Bone marrow (tissue), 2 donors: ENCODE measurements around the gene DIPK1B.
A peak's percentile ranks its signal among the peaks of the same experiment; 100 is the strongest.
"Not testable (repeated sequence)": the region's sequence is repeated elsewhere in the genome, so short reads cannot be mapped to it uniquely, and the experiment has no call there.

Source experiments
- DNase-seq, 2 donors: peaks; one replicate each; lab custom pipeline; 2025; lab: John Stamatoyannopoulos, UW

The DIPK1B gene

GRCh38 chr9:136753371-136754058 lies 41.1 kb downstream of the DIPK1B start:
- DNase-seq, result no peak

- DNase-seq, result no peak
Observed at GRCh38 chr9:136754059-136754572, 41.7 kb downstream of the DIPK1B start.

DNA sequence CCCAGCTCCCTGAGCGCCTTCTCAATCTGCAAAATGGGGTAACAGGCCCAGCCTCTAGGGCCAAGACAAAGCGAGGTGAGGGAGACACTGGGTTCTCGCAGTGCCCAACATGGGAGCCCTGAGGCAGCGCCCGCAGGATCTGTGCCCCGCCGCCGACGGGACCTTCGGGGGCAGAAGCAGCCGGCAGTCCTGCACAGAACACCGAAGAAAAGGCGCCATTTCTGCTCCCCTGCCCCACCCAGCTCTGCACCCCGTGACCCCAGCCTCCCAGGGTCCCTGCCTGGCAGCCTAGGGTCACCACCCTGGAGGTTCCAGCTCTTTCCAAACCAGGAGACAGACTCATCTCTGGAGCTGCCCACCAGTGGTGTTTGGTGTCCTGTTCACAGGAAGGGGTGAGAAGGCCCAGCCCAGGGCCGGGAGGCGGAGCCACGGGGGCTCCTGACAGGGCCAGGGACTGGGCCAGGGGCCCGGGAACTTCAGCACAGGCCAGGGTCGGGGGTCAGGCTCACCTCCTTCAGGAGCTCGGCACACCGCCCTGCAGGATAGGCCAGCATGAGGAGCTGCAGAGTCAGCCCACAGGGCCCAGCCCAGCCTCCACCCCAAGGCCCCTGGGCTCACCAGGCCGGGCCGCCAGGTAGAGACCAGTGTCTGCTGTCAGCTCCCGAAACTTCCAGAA lies 42.4 kb downstream of the DIPK1B start:
- no peak for DNase-seq

GRCh38 chr9:136755302-136756133 lies 43.1 kb downstream of the DIPK1B start:
- DNase-seq, result not testable (repeated sequence)

DNA sequence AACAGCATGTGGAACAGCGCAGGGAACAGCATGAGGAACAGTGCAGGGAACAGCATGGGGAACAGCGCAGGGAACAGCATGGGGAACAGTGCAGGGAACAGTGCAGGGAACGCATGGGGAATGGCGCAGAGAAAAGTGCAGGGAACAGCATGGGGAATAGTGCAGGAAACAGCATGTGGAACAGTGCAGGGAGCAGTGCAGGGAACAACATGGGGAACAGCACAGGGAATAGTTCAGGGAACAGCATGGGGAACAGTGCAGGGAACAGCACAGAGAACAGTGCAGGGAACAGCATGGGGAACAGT lies 43.7 kb downstream of the DIPK1B start:
- no peak for DNase-seq

DNA sequence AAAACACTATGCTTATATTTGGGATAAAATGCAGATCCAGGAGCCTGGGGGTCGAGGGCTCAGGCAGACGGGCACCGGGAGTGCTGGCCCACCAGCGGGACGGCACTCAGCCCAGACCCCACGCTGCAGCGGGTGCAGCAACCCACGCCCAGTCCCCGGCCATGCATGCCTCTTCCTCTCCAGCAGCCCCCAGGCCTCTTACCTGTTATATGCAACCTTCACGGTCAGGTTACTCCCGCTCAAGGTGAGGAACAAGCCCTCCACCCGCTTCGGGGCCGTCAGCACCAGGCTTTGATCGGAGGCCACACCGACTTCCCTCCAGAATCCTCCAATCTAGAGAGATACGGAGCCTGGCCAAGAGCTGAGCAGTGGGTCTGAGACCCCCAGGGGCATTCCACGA lies 44.5 kb downstream of the DIPK1B start:
- no peak for DNase-seq

DNA sequence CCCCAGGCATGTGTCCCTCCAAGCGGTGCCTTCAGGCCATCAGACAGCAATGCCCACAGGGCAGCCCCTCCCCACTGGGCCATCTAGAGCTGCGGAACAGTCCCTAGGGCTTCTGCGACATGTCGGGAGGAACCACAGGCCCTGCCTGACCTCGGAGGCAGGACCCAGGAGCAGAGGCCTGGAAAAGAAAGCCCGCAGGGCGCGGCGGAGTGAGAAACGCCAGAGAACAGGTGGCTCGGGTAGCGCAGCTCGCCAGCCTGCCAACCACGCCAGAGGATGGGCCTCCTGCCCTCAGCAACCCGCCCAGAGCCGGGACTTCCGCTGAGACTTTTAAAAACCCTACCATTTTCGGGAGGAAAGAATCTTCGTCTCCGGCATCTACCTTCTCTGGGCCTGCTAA lies 45.0 kb downstream of the DIPK1B start:
- no peak for DNase-seq

DNA sequence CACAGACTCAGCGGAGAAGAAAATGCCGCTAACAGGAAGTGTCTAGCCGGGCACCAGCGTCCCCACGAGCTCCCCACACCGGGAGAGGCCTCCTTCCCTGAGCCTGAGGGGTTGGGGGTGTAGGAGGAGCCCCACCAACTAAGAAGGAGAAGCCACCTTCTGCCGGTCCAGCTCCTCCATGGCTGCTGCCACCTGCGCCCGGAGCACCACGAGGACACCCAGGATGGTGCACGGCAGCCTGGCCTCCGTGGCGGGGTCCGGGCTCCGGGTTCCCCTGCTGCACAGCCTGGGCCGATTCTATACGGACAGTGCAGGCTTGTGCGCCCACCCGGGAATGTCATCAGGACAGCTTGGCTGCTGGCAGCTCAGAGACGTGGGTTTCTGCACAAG lies 45.4 kb downstream of the DIPK1B start:
- DNase-seq, result no peak

GRCh38 chr9:136759001-136759400 lies 46.6 kb downstream of the DIPK1B start:
- DNase-seq, result no peak

DNA sequence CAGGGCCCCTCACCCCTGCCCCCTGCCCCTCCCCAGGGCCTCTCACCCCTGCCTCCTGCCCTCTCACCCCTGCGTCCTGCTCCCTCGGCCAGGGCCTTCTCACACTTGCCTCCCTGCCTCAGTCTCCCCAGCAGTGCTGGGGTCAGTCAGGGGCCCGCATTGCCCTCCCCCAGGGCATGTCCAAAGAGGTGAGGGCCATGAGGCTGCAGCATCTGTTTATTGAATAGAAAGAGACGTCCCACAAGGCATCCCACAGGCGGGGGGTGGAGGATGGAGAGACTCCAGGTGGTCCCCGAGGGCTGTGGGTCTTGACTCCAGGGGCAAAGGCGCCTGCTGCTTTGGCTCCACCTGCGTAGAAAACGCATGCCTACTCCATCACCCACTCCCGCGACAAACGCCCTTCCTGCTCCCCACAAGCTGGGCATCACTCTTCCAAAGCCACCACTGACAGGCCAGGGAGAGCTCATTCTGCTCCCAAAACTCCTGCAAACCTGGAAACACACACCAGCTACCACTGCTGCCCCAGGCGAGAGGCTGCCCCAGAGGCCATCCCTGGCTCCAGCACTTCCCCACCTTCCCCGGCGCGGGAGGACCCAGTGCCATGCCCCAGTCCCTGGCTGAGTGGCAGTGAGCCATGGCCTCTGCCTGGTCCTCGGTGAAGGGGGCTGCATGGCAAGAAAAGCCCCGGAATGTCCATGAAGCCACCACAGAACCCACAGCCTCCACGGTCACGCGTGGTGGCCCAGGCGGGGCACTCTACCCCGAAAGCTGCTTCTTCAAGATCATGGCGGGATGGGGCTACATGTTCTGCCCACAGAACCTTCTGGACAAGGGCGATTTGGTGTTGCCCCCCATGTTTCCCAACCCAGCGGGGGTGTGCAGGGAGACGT lies 47.3 kb downstream of the DIPK1B start:
- DNase-seq, result no peak

GRCh38 chr9:136760424-136760823 lies 48.1 kb downstream of the DIPK1B start:
- DNase-seq, result no peak

DNA sequence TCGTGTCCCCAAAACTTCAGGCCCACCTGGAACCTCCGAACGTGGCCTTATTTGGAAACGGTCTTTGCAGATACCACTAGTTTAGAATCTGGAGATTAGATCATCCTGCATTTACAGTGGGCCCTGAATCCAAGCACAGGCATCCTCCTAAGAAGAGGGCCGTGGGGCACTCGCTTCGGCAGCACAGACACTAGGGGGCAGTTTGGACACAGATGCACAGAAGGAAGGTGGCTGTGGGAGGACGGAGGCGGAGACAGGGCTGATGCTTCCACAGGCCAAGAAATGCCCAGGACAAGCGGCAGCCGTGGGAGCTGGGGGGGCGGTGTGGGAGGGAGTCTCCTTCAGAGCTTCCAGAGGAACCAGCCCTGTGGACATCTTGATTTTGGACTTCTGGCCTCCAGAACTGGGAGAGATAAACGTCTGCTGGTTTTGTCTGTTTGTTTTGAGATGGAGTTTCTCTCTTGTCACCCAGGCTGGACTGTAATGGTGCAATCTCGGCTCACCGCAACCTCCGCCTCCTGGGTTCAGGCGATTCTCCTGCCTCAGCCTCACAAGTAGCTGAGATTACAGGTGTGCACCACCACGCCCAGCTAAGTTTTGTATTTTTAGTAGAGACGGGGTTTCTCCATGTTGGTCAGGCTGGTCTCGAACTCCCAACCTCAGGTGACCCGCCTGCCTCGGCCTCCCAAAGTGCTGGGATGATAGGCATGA lies 48.6 kb downstream of the DIPK1B start:
- DNase-seq, result peak; percentile 9 to 67

DNA sequence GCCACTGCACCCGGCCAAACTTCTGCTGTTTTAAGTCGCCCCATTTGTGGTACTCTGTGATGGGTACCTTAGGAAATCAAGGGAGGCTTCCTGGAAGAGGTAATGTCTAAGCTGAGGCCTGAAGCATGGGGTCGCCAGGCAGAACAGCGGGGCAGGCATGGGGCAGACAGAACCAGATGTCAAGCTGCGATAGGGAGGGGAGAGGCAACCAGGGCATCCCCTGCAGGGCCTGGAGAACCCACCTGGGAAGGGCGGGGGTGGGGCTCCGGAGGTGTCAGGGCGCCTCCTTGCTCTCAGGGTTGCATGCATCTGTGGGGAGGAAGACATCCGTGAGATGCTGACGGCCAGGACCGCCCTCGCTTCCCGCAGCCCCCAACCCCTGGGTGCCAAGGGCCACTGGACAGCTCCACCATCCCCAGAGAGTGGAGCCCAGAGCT lies 49.2 kb downstream of the DIPK1B start:
- no peak for DNase-seq

GRCh38 chr9:136762221-136762691 lies 49.9 kb downstream of the DIPK1B start:
- no peak for DNase-seq

GRCh38 chr9:136762915-136763648 lies 50.7 kb downstream of the DIPK1B start:
- DNase-seq, result no peak

- DNase-seq, result no peak
Observed at GRCh38 chr9:136763649-136764035, 51.3 kb downstream of the DIPK1B start.

DNA sequence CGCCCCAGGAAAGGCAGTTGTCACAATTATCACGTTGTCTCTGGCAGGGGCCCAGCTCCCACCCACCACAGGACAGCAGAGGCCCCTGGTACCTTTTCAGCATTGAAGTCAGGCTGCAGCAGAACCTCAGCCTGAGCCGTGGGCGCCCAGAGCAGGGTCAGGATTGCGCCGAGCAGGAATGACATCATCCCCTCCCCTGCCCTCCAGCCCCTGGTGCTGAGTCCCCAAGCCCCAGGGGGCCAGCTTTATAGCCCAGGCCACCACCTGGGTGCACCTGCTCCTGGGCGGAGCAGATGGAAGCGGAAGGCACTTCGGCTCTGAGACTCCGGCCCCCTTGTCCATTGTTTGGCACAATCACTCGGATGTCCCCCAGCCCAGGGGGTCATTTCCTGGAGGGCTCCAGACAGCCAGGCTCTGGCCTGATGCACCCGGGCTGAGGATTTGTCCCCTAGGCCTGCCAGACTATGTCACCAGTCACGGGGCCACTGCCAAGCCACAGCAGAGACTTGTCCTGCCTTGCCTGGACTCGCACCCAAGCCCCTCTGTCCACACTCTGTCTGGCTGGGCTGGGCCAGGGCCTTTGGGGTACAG lies 52.0 kb downstream of the DIPK1B start, which contains the start of gene LCN15:
Gene LCN15, minus strand, starts transcription at position 218 of the 591 bp plus-strand sequence. Its CDS starts 30 bp downstream, at position 188.
- DNase-seq, result no peak

GRCh38 chr9:136765041-136765440 lies 52.7 kb downstream of the DIPK1B start:
- DNase-seq, result no peak

- DNase-seq, result not testable (repeated sequence)
Observed at GRCh38 chr9:136765745-136766409, 53.5 kb downstream of the DIPK1B start.
